Activated CD4-positive, CD25-positive, alpha-beta regulatory T cell treated with anti-CD3 and anti-CD28 coated beads, Interleukin-2, amount 50 U/mL, for 72 hours (primary cell): ENCODE data around the gene GNAT3.

Source experiments
- DNase-seq: peaks from one replicate; pipeline ENCODE4 v3.0.0; 2021

Gene GNAT3

DNA sequence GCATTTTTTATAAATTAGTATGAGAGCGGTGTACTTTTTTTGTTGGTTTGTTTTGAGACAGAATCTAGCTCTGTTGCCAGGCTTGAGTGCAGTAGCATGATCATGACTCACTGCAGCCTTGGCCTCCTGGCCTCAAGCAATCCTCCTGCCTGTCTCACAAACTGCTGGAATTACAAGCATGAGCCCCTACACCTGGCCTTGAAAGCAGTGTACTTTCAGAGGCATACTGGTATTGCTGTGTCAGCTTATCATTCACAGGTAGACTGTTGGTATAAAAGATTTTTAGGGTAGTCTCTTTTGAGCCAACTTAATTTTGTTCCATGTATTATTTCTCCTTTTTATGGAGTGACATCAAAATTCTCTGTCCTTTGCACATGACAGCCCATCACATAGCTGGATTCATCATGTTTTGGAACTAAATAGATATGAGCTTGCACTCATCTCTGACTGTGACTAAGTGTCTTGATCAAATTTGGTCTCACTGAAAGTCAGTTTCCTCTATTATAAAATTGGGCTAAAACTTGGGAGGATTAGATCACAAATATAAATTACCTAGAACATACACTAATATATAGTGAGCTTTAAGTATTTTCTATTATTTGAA lies 12.4 kb downstream of the GNAT3 start:
- DNase-seq = no peak

DNA sequence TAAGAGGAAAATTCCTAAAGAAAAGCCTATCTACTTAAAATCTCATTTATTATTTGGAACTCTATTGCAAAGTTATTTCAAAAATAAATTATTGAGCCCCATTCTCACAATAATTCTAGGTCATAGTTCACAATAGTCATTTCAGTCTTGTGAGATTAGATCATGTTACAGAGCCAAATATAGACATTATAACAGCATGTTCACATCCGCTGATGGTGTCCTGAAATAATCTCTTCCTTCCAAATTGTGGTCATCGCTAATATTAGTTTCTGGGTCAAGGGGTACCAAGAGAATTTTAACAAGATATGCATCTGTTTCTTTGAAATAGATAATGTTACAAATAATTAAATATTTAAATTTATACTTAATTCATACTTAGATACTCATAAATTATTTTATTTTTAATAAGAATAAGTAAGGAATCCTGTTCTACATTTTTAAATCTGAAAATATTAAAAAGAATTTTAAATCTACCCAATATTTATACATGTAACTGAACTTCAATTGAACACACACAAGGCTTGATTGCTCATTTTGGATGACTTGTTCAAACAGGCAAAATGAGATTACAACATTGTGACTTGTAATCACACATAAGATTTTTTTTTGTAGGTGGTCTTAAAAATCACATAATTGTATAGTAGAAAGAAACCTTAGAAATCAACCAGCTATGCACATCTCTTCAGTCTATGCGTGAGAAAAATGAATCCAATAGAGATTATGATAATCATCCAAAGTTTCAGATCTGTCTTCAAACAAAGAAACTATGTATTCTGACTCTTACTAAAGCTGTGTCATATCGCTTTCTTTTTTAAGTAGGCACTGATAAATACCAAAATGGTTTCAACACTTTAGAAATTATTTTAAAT lies 13.1 kb downstream of the GNAT3 start:
- DNase-seq = no peak

DNA sequence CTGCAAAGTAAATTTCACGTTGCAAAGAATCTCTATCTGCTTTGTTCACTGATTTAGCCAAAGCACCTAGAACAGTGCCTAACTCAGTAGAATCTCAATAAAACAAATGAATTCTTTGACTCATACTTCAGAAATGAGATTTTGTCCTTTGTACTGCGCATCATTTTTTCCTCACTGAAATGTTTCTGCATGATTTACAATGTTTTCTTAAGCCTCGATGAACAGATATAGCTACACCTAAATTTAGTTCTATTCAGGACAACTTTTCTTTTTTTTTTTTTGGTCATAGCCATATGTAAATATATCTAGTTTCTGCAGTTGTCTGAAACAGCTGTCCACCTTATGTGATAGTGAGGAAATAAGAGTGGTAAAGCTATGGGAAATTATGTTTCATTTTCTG lies 15.3 kb downstream of the GNAT3 start:
- DNase-seq = no peak

DNA sequence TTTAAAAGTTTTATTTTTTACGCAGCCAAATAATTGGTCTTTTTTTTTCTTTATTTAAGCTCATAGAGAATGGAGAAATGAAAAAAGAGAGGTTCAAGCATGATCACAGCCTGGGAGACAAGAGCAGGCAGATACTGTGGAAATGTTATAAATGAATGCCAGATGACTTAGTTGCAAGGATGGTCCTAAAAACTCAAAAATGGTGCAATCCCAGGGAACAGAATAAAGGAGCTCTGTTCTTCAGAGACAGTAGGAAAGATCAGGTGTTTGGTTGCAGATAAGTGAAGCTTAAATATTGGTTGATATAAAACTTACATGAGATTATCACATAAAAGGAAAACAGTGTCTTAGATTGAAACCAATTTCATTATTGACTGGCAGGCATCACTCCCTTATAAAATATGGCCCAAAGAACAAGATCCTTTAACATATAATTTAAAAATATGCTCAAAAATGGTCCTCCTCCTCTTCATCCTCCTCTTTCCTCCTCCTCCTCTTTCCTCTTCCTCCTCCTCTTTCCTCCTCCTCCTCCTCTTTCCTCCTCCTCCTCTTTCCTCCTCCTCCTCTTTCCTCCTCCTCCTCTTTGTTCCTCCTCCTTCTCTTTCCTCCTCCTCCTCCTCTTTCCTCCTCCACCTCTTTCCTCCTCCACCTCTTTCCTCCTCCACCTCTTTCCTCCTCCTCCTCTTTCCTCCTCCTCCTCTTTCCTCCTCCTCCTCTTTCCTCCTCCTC lies 18.6 kb downstream of the GNAT3 start:
- no peak for DNase-seq

DNA sequence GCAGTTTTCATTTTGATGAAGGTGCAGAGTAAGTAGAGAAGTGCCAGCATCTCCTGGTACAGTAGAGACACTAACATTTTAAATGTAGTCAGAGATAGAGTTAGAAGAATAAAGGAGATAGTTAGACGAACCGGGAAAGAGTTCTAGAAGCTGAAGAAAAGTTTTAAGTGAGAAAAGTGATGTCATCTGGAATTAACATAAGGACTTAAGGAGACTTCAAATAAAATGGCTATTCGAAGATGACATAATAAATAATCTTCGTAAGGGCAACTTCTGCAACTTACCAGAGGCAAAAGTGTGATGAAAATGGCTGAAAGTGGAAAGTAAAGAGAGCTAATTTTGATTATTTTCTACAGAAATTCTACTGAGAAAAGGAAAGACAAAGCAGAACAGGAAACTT lies 20.4 kb downstream of the GNAT3 start:
- DNase-seq = no peak

DNA sequence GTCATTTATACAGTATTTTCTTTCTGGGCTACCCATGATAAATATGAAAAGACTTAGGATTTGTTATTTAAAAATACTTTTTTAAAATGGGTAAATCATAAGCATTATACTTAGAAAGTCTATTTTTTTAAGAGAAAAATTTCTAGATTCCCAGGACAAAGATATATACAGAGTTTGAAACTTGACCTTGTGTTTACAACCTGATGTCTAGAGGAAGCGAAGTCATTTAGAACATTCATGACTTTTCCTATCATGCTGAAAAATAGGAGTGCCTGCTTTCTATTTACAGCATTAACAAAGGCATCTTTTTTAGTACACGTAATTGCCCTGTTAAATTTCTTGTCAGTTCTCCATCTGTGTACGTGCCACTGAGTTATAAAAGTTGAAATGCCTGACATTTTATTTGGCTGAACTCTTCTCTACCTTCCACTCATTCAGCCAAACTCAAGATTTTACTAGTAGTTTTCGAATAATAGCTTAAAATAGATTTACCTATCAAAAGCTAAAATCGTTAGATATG lies 23.0 kb downstream of the GNAT3 start:
- no peak for DNase-seq

DNA sequence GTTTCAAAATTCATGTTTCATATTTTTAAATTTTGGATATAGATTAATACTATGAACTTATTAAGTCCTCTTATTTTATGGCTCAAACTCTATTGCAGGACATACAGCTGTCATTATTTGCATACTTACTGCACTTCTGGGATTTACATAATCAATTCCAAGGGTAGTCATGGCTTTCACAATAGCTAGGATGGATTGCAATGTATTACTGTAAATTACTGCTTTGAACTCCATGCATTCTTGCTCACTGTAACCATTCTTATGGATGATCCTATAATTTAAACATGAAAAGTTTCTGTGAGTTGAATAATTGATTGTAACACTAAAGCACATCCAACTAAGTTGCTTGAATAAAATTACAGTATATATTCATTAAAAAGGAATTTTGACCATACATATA lies 23.5 kb downstream of the GNAT3 start:
- no peak for DNase-seq

DNA sequence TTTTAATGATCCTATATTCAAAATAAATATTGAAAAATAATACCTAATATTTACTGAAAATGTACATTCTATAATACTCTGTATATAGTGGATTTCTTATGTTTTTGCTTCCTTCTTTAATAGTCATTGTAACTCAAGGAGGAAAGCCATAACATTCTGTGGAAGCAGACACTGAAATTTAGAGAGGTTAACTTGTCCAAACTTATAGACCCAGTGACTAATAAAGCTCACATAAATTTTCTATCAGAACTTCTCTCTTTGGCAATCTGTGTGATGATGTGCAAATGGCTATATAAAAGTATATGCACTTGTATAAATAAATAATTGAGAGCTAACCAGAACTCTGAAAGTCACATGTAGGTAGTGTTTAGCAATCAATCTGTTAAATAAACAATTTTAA lies 26.1 kb downstream of the GNAT3 start:
- no peak for DNase-seq

DNA sequence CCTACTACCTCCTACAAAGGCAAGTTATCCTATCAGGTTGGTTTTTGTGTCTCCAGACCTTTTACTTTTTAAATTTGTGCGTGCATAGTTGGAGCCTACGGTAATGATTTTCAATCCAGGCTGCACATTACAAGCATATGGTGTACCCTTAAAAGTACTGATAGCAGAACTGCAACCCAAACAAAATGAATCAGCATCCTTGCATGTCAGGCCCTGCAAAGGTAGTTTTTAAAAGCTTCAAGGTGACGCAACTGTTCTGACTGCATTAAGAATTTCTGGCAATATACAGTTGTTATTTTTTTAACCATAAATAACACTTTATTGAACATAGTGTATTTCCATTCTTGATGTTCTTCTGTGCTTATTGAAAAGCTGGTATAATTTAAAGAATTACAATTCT lies 28.9 kb downstream of the GNAT3 start:
- DNase-seq = no peak

DNA sequence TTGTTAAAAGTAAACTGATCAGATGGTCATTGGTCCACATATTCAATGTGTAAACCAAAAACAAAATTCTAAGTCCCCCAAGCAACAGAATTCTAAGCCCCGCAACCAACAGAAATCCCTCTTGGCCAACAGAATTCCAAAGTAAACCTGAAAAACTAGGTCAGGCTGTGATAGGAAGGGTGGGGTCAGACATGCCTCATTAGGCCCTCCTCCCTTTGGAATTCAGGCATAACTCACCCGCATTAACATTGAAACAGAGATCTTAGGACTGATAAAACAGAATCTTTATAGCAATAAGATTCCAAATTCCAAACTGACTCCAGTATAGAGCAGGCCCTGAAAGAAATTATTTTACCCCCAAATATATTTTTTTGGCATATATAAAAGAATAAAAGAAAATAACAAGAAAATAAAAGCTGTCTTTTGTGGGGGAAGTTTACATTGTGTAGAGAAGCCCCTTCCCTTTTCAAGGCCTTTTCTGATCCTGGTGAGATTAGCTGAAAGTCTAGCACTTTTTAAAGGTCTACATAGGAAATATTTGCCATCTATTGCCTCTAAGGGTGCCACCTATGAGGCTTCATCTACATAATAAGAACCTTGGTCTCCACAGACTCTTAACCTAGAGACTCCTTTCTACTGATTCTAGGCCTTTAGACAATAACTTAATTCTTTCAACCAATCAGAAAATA lies 30.5 kb downstream of the GNAT3 start:
- DNase-seq = no peak

DNA sequence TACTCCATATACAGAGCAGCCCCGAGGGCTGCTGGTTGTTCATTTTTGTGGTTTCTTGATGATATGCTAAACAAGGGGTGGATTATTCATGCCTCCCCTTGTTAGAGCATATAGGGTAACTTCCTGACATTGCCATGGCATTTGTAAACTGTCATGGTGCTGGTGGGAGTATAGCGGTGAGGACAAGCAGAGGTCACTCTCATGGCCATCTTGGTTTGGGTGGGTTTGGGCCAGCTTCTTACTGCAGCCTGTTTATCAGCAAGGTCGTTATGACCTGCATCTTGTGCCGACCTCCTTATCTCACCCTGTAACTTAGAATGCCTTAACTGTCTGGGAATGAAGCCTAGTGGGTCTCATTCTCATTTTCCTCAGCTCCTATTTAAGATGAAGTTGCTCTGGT lies 31.3 kb downstream of the GNAT3 start:
- no peak for DNase-seq

DNA sequence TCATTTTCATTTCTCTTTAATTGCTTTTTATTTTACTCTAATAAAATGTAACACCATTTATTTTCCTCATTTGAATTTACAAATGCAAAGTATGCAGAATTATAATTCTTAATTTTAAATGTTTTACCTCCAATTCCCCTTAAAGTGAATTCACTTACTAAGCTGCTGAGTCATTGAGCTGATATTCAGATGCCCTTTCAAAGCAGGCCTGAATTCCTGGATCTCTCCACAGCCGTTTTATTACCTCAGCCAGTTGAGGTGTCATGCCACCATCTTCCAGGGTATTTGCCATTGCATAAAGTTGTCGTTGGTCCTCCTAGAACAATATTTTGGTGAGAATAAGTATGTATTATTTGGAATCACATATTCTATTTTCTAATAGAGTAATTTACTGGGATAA lies 33.2 kb downstream of the GNAT3 start:
- no peak for DNase-seq

DNA sequence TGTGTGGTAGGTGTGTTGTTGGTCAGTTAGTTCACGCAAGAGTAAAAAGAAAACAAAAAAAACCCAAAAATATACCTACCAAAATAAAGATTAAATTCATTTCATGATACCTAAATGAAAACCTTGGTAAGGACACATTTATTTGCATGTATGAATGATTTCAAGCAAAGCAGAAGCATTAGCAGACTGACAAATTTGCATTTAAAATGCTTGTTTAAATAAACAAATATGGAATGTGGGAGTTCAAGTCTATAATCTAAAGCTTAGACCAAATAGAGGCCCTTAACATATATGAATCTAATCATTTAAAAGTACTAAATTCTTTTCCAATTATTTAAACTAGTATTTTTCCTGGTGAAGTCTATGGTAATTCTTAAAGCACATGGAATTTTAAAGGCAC lies 35.8 kb downstream of the GNAT3 start:
- no peak for DNase-seq

DNA sequence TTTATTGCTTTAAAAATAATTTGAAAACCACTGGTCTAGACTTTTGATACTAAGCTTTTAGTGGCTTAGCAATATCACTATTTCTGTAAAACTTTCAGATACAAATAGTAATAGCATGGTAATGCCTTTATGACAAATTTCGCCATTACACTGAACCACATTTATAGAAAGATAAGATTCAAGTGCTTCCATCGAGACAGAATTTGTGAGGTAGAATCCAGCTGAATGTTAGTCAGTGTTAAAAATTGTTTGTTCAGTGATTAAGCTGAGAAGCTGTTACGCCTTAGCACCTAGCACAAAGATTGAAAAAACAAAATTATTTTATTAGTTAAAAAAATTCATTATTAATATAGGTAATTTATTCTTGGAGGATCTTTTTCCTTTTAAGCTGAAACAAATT lies 36.5 kb downstream of the GNAT3 start:
- DNase-seq = no peak

DNA sequence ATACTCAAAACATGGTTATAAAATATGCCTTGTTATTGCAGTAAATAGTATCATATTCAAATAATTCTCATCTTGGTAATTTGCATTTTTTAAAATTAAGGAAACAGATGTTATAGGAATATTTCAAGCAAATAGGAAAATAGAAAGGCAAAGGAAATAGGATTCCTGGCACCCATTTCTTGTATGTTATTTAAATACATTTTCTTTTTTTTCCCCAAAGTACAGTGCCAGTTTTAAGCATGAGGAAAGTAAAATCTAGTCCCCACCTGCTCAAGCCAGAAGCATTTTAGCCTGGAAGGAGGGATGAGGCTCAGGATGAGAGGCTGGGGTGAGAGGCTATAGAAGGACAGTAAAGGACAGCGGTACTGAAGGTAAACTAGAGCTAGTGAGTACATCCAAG lies 38.1 kb downstream of the GNAT3 start:
- no peak for DNase-seq

DNA sequence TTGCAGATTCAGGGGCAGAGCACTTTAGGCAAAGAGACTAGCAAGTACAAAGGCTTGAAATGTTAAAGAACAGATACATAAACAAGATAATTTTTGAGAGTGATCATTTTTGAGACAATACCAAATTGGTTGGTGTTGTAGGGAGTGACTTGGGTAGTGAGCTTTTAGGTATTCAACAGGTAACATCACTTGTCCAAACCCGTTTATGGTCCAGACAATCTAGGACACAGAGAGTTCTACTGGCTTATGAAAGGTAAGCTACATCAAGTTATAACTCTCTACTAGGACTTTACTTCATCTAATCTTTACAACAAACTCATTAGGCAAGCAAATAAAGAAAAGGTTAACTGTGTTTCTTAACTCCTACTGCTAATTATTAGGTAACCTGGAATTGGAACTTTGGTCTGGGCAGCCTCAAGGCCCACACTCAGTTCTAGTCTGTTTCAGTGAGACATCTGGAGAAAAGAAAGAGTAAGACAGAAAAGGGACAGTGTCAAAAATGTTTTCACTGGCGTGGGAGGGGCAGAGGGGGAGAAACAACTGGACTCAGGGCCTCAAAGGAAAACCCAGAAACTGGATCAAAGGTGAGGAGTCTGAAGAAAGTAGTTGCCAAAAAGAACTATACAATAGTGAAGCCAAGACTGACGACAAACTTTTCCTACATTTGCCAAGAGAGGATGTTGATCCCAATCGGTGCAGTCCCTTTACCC lies 39.2 kb downstream of the GNAT3 start:
- no peak for DNase-seq

DNA sequence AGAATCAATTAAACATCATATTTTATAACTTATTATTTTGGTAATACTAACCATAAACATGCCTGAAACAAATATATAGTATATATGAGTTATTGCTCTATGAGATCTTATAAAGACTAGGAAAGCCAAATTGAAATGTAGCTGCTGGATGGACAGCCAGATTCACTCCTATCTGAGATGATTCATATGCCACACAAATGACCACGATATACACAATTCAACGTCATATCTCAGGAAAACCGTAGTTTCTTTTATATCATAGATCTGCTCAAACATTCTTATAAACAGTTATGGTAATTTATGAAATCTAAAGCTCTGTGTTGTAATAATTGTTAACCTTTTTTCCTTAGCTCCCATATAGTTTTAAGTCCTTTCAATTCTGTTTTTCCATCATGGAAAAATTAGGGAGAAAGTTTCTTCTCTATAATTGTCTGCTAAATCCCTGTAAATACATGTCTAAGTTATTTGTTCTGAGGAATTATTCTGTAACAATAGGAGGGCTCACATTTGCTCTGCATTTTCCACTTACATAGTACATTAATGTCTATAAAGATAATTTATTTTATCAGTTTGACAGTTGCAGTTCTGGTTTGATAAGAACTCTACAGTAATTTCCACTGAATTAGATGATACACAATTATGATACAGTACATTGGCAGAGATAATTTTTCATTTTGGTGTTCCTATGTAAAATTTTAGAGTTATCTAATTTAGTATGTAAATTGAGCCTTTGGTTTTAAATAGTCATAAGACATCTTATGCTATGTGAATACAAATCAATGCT lies 42.7 kb downstream of the GNAT3 start:
- no peak for DNase-seq

DNA sequence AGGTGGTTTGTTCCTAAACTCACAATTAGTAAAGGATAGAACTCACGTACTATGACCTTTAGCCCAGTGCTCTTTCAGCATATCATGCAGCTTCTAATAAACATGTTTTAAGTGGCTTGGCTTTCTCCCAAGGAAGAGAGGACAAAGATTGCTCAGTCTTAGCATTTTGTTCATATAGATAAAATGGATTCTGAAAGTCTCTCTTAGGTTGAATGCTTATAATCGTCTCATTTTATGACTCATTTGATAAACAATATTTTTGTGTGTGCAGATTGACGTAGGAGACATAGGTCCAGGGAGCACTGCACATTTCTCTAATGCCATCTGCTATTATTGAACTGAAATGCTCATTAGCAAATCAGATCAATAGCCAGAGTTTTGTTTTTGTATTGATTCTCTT lies 44.8 kb downstream of the GNAT3 start:
- DNase-seq = no peak

DNA sequence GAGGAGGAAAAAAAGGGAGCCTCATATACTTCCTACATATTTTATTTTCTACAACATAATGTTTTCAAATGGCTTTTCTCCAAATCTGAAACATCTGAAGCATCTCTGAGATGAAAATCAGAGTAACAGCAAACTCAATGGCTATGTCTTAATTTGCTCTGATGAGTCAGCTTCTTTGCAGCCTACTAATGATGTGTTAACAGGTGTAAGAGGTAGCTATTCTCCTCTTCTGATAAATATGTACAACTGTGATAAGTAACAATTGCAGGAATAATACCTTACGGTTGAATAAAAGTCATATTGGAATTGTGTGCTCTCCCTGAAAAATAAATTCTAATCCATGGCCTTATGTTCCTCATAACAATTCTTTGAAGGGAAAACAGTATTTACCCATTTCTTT lies 45.2 kb downstream of the GNAT3 start:
- no peak for DNase-seq

DNA sequence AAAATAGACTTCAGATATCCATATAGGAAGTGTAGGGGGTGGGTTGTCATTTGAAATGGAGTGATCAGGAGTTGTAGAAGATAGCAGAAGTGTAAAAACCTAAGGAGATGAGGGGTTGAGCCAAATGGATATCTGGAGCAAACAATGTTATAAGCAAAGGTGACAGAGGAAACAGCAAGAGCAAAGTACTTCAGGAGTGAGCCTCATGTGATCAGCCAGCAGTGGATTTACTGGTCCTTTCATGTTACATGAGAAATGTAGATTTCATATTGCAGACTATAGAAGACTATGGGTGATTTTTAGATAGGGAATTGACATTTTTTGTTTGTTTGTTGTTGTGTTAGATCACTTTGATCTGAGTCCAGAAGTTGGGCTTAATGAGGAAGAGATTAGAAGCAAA lies 47.7 kb downstream of the GNAT3 start:
- DNase-seq = no peak

DNA sequence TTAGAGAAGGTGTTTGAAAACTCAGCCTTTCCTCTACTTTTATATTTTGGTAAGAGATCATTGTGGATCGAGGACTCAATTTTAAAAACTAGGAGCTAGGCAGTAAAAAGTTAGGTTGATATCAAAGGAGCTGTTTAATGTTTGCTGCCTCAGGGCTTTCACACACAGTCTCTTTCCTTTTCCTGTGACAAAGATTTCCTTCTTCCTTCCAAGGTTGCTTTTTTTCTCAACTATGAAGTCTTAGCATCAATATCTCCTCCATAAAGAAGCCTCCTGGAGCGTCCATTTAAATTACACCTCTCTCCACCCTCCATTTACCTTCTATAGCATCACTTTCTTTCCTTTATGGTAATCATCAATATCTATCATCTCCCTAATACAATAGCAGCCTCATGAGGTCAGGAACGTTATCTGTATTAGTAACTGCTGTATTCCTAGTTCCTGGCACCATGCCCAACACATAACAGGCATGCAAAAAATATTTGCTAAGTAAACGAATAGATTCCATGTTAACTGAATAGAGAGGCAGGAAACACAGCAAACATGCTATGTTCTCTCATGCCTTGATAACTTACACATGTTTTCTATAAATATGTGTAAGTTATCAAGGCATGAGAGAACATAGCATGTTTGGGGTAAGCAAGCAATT lies 48.5 kb downstream of the GNAT3 start:
- DNase-seq = no peak
